K562 (cell line): ENCODE data around the gene LIN28A. TPM values are rescaled to one million over a fixed set of nuclear protein-coding genes. Genes with fewer than 3 reads are reported as not detected.
A peak's percentile ranks its signal among the peaks of the same experiment; 100 is the strongest.

ENCODE experiments used
- CBFB ChIP-seq: sonication (generic); formaldehyde crosslinking; IDR thresholded peaks from 2 replicates; pipeline ENCODE4 v1.4.0; 2020; ENCODE audit warnings: mild to moderate bottlenecking, missing genetic modification reagents
- ERF ChIP-seq: fragments of 450-650 bp; formaldehyde crosslinking; IDR thresholded peaks from 2 replicates; pipeline ENCODE4 v1.4.0; 2020; ENCODE audit warnings: mild to moderate bottlenecking, mixed read lengths
- GATAD2A ChIP-seq: fragments of 450-650 bp; IDR thresholded peaks from 2 replicates; pipeline ENCODE4 v1.6.1; 2017
- GTF2F1 ChIP-seq: IDR thresholded peaks from 2 replicates; pipeline ENCODE4 v1.6.1; 2011; ENCODE audit warnings: low read depth, low read length, improper control_type of control experiment
- HNRNPL ChIP-seq: fragments of 200-400 bp; formaldehyde crosslinking; IDR thresholded peaks from 2 replicates; pipeline ENCODE4 v1.6.1; 2017; ENCODE audit warnings: low read depth, mild to moderate bottlenecking, low read length
- HOXB6 ChIP-seq: fragments of 250-450 bp; sonication (Bioruptor Pico); IDR thresholded peaks from 2 replicates; pipeline ENCODE4 v1.5.1; 2022; ENCODE audit warnings: mild to moderate bottlenecking, borderline replicate concordance
- HSF4 ChIP-seq: fragments of 250-450 bp; sonication (Bioruptor Pico); IDR thresholded peaks from 2 replicates; pipeline ENCODE4 v2.1.2; 2022; ENCODE audit warnings: mild to moderate bottlenecking, moderate library complexity, borderline replicate concordance
- MCM5 ChIP-seq: fragments of 450-650 bp; IDR thresholded peaks from 2 replicates; pipeline ENCODE4 v1.6.1; 2016; ENCODE audit warnings: low read depth
- NUFIP1 ChIP-seq: fragments of 450-650 bp; IDR thresholded peaks from 2 replicates; pipeline ENCODE4 v1.6.1; 2018; ENCODE audit not compliant: partially characterized antibody
- POLR3G ChIP-seq: IDR thresholded peaks from 2 replicates; pipeline ENCODE4 v1.6.1; 2011; ENCODE audit not compliant: insufficient read length, insufficient replicate concordance; ENCODE audit errors: extremely low read depth
- SIRT6 ChIP-seq: IDR thresholded peaks from one replicate; pipeline ENCODE4 v1.6.1; 2012; ENCODE audit warnings: low read depth, mild to moderate bottlenecking, control low read depth, inconsistent platforms, low read length, moderate library complexity
- SRSF1 ChIP-seq: fragments of 200-400 bp; formaldehyde crosslinking; IDR thresholded peaks from 2 replicates; pipeline ENCODE4 v1.6.1; 2017; ENCODE audit warnings: mild to moderate bottlenecking, low read depth, low read length, moderate library complexity
- TBP ChIP-seq: optimal IDR thresholded peaks from 2 replicates; pipeline ENCODE3; 2011; ENCODE audit warnings: low read depth, low read length, improper control_type of control experiment
- ZBTB1 ChIP-seq: sonication (generic); formaldehyde crosslinking; IDR thresholded peaks from 2 replicates; pipeline ENCODE4 v1.8.1; 2023; ENCODE audit warnings: missing genetic modification reagents, low read depth, mild to moderate bottlenecking, borderline replicate concordance
- ZNF79 ChIP-seq: fragments of 250-450 bp; sonication (Bioruptor Pico); IDR thresholded peaks from 2 replicates; pipeline ENCODE4 v1.4.0; 2020; ENCODE audit warnings: low read depth, mild to moderate bottlenecking, moderate library complexity
- polyA plus RNA-seq, 8 experiments: library from polyadenylated mRNA; depleted of rRNA in 4 of 8; stranded (reverse) in 5 of 8; unstranded in 3 of 8; fragments of >200 nt; fragmentation: Nextera tagmentation in 2 of 8; fragmentation: Illumina TruSeq in 1 of 8; extraction: Ambion mirVana in 2 of 8; extraction: Trizol in 1 of 8; gene quantifications; 2 replicates each; pipeline versions ENCODE4 v1.2.1 to v1.2.3, GENCODE V29; 2011 to 2014; ENCODE audit warnings: inconsistent platforms in 1 of 8, missing spikeins in 1 of 8
- total RNA-seq, 7 experiments: library from RNA; depleted of rRNA in 6 of 7; stranded (reverse); fragments of >200 nt in 6 of 7; fragmentation: Illumina TruSeq in 2 of 7; extraction: Trizol in 2 of 7; gene quantifications; 2 replicates each; pipeline versions ENCODE4 v1.2.1 to v1.2.3, GENCODE V29; 2011 to 2021; ENCODE audit warnings: low replicate concordance in 1 of 7
- TF ChIP-seq, protein P1 (sequence below): fragments of 450-650 bp; IDR thresholded peaks from 2 replicates; pipeline ENCODE4 v1.6.1; 2017; ENCODE audit warnings: mild to moderate bottlenecking, moderate library complexity
- TF ChIP-seq, protein P2 (sequence below), 2 experiments: fragments of 450-650 bp; conservative IDR thresholded peaks; 2 replicates each; pipeline ENCODE4 v1.6.1; 2017; ENCODE audit warnings: mild to moderate bottlenecking in 2 of 2, moderate library complexity in 2 of 2
- TF ChIP-seq, protein P3 (sequence below): fragments of 450-650 bp; IDR thresholded peaks from 2 replicates; pipeline ENCODE4 v1.6.1; 2017; ENCODE audit warnings: antibody characterized with exemption, mild to moderate bottlenecking
- TF ChIP-seq, protein P4 (sequence below): fragments of 450-650 bp; formaldehyde crosslinking; IDR thresholded peaks from 2 replicates; pipeline ENCODE4 v1.4.0; 2022; ENCODE audit warnings: missing genetic modification characterization

The LIN28A gene
- total and polyA plus RNA-seq, 9 of the 15 experiments (the other 6 are each of a cell fraction or from before 2014, with no cell fraction given): 0.80 to 5.4 (median 3.9) TPM

- TF ChIP-seq POLR3G: no peak
- TF ChIP-seq MCM5: no peak
- TF ChIP-seq, protein P1, sequence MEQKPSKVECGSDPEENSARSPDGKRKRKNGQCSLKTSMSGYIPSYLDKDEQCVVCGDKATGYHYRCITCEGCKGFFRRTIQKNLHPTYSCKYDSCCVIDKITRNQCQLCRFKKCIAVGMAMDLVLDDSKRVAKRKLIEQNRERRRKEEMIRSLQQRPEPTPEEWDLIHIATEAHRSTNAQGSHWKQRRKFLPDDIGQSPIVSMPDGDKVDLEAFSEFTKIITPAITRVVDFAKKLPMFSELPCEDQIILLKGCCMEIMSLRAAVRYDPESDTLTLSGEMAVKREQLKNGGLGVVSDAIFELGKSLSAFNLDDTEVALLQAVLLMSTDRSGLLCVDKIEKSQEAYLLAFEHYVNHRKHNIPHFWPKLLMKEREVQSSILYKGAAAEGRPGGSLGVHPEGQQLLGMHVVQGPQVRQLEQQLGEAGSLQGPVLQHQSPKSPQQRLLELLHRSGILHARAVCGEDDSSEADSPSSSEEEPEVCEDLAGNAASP: no peak
- TF ChIP-seq, protein P2, sequence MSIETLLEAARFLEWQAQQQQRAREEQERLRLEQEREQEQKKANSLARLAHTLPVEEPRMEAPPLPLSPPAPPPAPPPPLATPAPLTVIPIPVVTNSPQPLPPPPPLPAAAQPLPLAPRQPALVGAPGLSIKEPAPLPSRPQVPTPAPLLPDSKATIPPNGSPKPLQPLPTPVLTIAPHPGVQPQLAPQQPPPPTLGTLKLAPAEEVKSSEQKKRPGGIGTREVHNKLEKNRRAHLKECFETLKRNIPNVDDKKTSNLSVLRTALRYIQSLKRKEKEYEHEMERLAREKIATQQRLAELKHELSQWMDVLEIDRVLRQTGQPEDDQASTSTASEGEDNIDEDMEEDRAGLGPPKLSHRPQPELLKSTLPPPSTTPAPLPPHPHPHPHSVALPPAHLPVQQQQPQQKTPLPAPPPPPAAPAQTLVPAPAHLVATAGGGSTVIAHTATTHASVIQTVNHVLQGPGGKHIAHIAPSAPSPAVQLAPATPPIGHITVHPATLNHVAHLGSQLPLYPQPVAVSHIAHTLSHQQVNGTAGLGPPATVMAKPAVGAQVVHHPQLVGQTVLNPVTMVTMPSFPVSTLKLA (conservative IDR thresholded peaks at IDR 0.05): peak in 1 of 2 experiments; percentile 39; a peak in 1 of 4 replicates
- no peak for TF ChIP-seq ZBTB1 (CRISPR knock-in tag)
- TF ChIP-seq, protein P3, sequence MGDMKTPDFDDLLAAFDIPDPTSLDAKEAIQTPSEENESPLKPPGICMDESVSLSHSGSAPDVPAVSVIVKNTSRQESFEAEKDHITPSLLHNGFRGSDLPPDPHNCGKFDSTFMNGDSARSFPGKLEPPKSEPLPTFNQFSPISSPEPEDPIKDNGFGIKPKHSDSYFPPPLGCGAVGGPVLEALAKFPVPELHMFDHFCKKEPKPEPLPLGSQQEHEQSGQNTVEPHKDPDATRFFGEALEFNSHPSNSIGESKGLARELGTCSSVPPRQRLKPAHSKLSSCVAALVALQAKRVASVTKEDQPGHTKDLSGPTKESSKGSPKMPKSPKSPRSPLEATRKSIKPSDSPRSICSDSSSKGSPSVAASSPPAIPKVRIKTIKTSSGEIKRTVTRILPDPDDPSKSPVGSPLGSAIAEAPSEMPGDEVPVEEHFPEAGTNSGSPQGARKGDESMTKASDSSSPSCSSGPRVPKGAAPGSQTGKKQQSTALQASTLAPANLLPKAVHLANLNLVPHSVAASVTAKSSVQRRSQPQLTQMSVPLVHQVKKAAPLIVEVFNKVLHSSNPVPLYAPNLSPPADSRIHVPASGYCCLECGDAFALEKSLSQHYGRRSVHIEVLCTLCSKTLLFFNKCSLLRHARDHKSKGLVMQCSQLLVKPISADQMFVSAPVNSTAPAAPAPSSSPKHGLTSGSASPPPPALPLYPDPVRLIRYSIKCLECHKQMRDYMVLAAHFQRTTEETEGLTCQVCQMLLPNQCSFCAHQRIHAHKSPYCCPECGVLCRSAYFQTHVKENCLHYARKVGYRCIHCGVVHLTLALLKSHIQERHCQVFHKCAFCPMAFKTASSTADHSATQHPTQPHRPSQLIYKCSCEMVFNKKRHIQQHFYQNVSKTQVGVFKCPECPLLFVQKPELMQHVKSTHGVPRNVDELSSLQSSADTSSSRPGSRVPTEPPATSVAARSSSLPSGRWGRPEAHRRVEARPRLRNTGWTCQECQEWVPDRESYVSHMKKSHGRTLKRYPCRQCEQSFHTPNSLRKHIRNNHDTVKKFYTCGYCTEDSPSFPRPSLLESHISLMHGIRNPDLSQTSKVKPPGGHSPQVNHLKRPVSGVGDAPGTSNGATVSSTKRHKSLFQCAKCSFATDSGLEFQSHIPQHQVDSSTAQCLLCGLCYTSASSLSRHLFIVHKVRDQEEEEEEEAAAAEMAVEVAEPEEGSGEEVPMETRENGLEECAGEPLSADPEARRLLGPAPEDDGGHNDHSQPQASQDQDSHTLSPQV: peak; percentile 73
- TF ChIP-seq HNRNPL: no peak
- TF ChIP-seq GTF2F1: 0 out of 2 replicates have a peak, but pooled peaks have one; percentile 57
- no peak for TF ChIP-seq HOXB6 (CRISPR knock-in tag)
- TF ChIP-seq GATAD2A: no peak
- no peak for TF ChIP-seq CBFB
- TF ChIP-seq, protein P4, sequence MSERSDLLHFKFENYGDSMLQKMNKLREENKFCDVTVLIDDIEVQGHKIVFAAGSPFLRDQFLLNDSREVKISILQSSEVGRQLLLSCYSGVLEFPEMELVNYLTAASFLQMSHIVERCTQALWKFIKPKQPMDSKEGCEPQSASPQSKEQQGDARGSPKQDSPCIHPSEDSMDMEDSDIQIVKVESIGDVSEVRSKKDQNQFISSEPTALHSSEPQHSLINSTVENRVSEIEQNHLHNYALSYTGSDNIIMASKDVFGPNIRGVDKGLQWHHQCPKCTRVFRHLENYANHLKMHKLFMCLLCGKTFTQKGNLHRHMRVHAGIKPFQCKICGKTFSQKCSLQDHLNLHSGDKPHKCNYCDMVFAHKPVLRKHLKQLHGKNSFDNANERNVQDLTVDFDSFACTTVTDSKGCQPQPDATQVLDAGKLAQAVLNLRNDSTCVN (CRISPR knock-in tag): no peak
- peak; percentile 86 for TF ChIP-seq TBP
- TF ChIP-seq HSF4: no peak
- no peak for TF ChIP-seq NUFIP1
- no peak for TF ChIP-seq ZNF79
- TF ChIP-seq SIRT6: no peak
- no peak for TF ChIP-seq SRSF1
- TF ChIP-seq ERF: no peak
Observed at GRCh38 chr1:26363549-26364448, 46.8 kb upstream of the LIN28A start (continued).
